ENCODE measurements around the gene MUCL3.
"Not testable (repeated sequence)": the region's sequence is repeated elsewhere in the genome, so short reads cannot be mapped to it uniquely, and the experiment has no call there.

The MUCL3 gene

GRCh38 chr6:30947231-30947630 is 6.5 kb downstream of the MUCL3 start:
- DNase-seq: no peak

GRCh38 chr6:30948811-30949210 is 8.0 kb downstream of the MUCL3 start:
- no peak for DNase-seq

GRCh38 chr6:30951907-30952469 is 11.2 kb downstream of the MUCL3 start:
- no peak for DNase-seq

- DNase-seq: no peak
Observed at GRCh38 chr6:30954631-30955366, 14.0 kb downstream of the MUCL3 start.

GRCh38 chr6:30955367-30956042 is 14.7 kb downstream of the MUCL3 start:
- peak; percentile 41 to 67 (median 55) for DNase-seq

- DNase-seq: no peak
Observed at GRCh38 chr6:30957716-30958115, 16.9 kb downstream of the MUCL3 start.

- DNase-seq: no peak
Observed at GRCh38 chr6:30960907-30961673, 20.3 kb downstream of the MUCL3 start.

GRCh38 chr6:30962716-30963115 is 21.9 kb downstream of the MUCL3 start:
- DNase-seq: no peak

GRCh38 chr6:30963641-30964040 is 22.9 kb downstream of the MUCL3 start:
- DNase-seq: no peak

GRCh38 chr6:30964075-30964474 is 23.3 kb downstream of the MUCL3 start:
- peak in 1 of 5 donors; percentile 27 for DNase-seq

- no peak for DNase-seq
Observed at GRCh38 chr6:30965140-30965601, 24.4 kb downstream of the MUCL3 start.

- DNase-seq: no peak
Observed at GRCh38 chr6:30966154-30966553, 25.4 kb downstream of the MUCL3 start.

- not testable (repeated sequence) for DNase-seq
Observed at GRCh38 chr6:30969171-30969570, 28.4 kb downstream of the MUCL3 start.

GRCh38 chr6:30970946-30971345 is 30.2 kb downstream of the MUCL3 start:
- DNase-seq: no peak

- no peak for DNase-seq
Observed at GRCh38 chr6:30972816-30973215, 32.0 kb downstream of the MUCL3 start.

- DNase-seq: no peak
Observed at GRCh38 chr6:30974490-30975252, 33.9 kb downstream of the MUCL3 start.

GRCh38 chr6:30979141-30979540 is 38.4 kb downstream of the MUCL3 start:
- no peak for DNase-seq

GRCh38 chr6:30979690-30980089 is 38.9 kb downstream of the MUCL3 start:
- no peak for DNase-seq

- DNase-seq: no peak
Observed at GRCh38 chr6:30981942-30982772, 41.4 kb downstream of the MUCL3 start.

GRCh38 chr6:30983439-30983838 is 42.7 kb downstream of the MUCL3 start, which contains the start of gene MUC21:
Gene MUC21, plus strand, starts transcription at chr6:30983718. Its CDS starts 241 bp downstream, at chr6:30983959.
- DNase-seq: no peak

GRCh38 chr6:30985490-30985889 is 44.7 kb downstream of the MUCL3 start:
- DNase-seq: peak in 1 of 5 donors; percentile 33
